GM18498 (cell line): ENCODE results near the gene PTPN4.

Experiments
- ATAC-seq: cut with Tn5 transposase; IDR thresholded peaks from one replicate; pipeline ENCODE4 v1.9.1; 2021; ENCODE audit warnings: mild to moderate bottlenecking, moderate library complexity; ENCODE audit not compliant: unreplicated experiment

Gene PTPN4

GRCh38 chr2:119760956-119761275, 1.2 kb downstream of the PTPN4 start:
- ATAC-seq: no peak

GRCh38 chr2:119764832-119765231, 5.1 kb downstream of the PTPN4 start:
- no peak for ATAC-seq

- ATAC-seq: no peak
Observed at GRCh38 chr2:119765433-119766002, 5.8 kb downstream of the PTPN4 start.

GRCh38 chr2:119766944-119767343, 7.2 kb downstream of the PTPN4 start:
- no peak for ATAC-seq

GRCh38 chr2:119768742-119769141, 9.0 kb downstream of the PTPN4 start:
- no peak for ATAC-seq

GRCh38 chr2:119769645-119770044, 9.9 kb downstream of the PTPN4 start:
- no peak for ATAC-seq

- ATAC-seq: no peak
Observed at GRCh38 chr2:119771331-119771730, 11.6 kb downstream of the PTPN4 start.

- no peak for ATAC-seq
Observed at GRCh38 chr2:119772128-119772527, 12.4 kb downstream of the PTPN4 start.

GRCh38 chr2:119772767-119773166, 13.0 kb downstream of the PTPN4 start:
- no peak for ATAC-seq

- no peak for ATAC-seq
Observed at GRCh38 chr2:119774026-119774425, 14.3 kb downstream of the PTPN4 start.

- no peak for ATAC-seq
Observed at GRCh38 chr2:119775102-119775501, 15.4 kb downstream of the PTPN4 start.

GRCh38 chr2:119782308-119783027, 22.7 kb downstream of the PTPN4 start:
- ATAC-seq: no peak

GRCh38 chr2:119784876-119785275, 25.2 kb downstream of the PTPN4 start:
- no peak for ATAC-seq

GRCh38 chr2:119786295-119786694, 26.6 kb downstream of the PTPN4 start:
- no peak for ATAC-seq

GRCh38 chr2:119788752-119789151, 29.0 kb downstream of the PTPN4 start:
- ATAC-seq: no peak

GRCh38 chr2:119790466-119790865, 30.7 kb downstream of the PTPN4 start:
- ATAC-seq: no peak

GRCh38 chr2:119792907-119793312, 33.2 kb downstream of the PTPN4 start:
- no peak for ATAC-seq

- ATAC-seq: no peak
Observed at GRCh38 chr2:119794237-119794636, 34.5 kb downstream of the PTPN4 start.

- ATAC-seq: no peak
Observed at GRCh38 chr2:119795309-119796303, 35.9 kb downstream of the PTPN4 start.

GRCh38 chr2:119800376-119800902, 40.7 kb downstream of the PTPN4 start:
- no peak for ATAC-seq

GRCh38 chr2:119801040-119801439, 41.3 kb downstream of the PTPN4 start:
- no peak for ATAC-seq
